HepG2 (cell line): ENCODE results near the gene MEMO1. TPM values are rescaled to one million over a fixed set of nuclear protein-coding genes. Genes with fewer than 3 reads are reported as not detected.

Experiments used
- ATF7 ChIP-seq, 2 experiments: fragments of 450-650 bp in 1 of 2; sonication (generic) in 1 of 2; formaldehyde crosslinking in 1 of 2; IDR thresholded peaks; 2 replicates each; pipeline versions ENCODE4 v1.4.0 to v1.6.1; 2016 to 2020; ENCODE audit warnings: antibody characterized with exemption in 1 of 2, mild to moderate bottlenecking in 1 of 2, missing genetic modification reagents in 1 of 2
- BRCA1 ChIP-seq: sonication (generic); formaldehyde crosslinking; IDR thresholded peaks from 2 replicates; pipeline ENCODE4 v1.4.0; 2020; ENCODE audit warnings: missing genetic modification reagents
- BRD4 ChIP-seq: sonication (generic); formaldehyde crosslinking; IDR thresholded peaks from 2 replicates; pipeline ENCODE4 v1.4.0; 2020; ENCODE audit warnings: missing genetic modification reagents
- HMG20B ChIP-seq: conservative IDR thresholded peaks from 2 replicates; pipeline ENCODE4 v1.6.1; 2016; ENCODE audit warnings: missing genetic modification reagents, missing compliant biosample characterization
- HNRNPUL1 ChIP-seq: fragments of 200-400 bp; formaldehyde crosslinking; IDR thresholded peaks from 2 replicates; pipeline ENCODE4 v1.6.1; 2017; ENCODE audit warnings: low read depth, mild to moderate bottlenecking, low read length, moderate library complexity
- IKZF5 ChIP-seq: IDR thresholded peaks from 2 replicates; pipeline ENCODE4 v1.6.1; 2018; ENCODE audit warnings: missing genetic modification reagents, mild to moderate bottlenecking, missing compliant biosample characterization
- KLF11 ChIP-seq: IDR thresholded peaks from 2 replicates; pipeline ENCODE4 v1.6.1; 2016; ENCODE audit warnings: missing compliant biosample characterization
- KLF15 ChIP-seq: sonication (generic); formaldehyde crosslinking; IDR thresholded peaks from 2 replicates; pipeline ENCODE4 v1.8.1; 2023; ENCODE audit warnings: borderline replicate concordance, mild to moderate bottlenecking, inconsistent platforms, missing genetic modification reagents, mixed read lengths
- MYNN ChIP-seq: sonication (generic); formaldehyde crosslinking; IDR thresholded peaks from 2 replicates; pipeline ENCODE4 v1.4.0; 2020; ENCODE audit warnings: mild to moderate bottlenecking, low read depth, missing genetic modification reagents
- PAF1 ChIP-seq: IDR thresholded peaks from 2 replicates; pipeline ENCODE4 v1.6.1; 2016; ENCODE audit warnings: missing genetic modification reagents, missing compliant biosample characterization
- RFX5 ChIP-seq: IDR thresholded peaks from 2 replicates; pipeline ENCODE4 v1.6.1; 2011; ENCODE audit warnings: low read depth, low read length, improper control_type of control experiment
- XBP1 ChIP-seq: sonication (generic); formaldehyde crosslinking; IDR thresholded peaks from 2 replicates; pipeline ENCODE4 v1.5.0; 2020; ENCODE audit warnings: missing genetic modification reagents
- ZNF142 ChIP-seq: sonication (generic); formaldehyde crosslinking; IDR thresholded peaks from 2 replicates; pipeline ENCODE4 v1.4.0; 2020; ENCODE audit warnings: missing genetic modification reagents
- ZNF24 ChIP-seq: fragments of 450-650 bp; IDR thresholded peaks from 2 replicates; pipeline ENCODE4 v1.6.1; 2017; ENCODE audit warnings: antibody characterized with exemption, mild to moderate bottlenecking
- ZNF274 ChIP-seq: sonication (generic); formaldehyde crosslinking; IDR thresholded peaks from 2 replicates; pipeline ENCODE4 v1.5.1; 2020; ENCODE audit warnings: mild to moderate bottlenecking, missing genetic modification reagents
- ZNF333 ChIP-seq: sonication (generic); formaldehyde crosslinking; IDR thresholded peaks from 2 replicates; pipeline ENCODE4 v1.4.0; 2020; ENCODE audit warnings: mild to moderate bottlenecking, missing genetic modification reagents, borderline replicate concordance
- polyA plus RNA-seq, 8 experiments: library from polyadenylated mRNA; depleted of rRNA in 3 of 8; stranded (reverse) in 7 of 8; unstranded in 1 of 8; fragments of >200 nt; fragmentation: Illumina TruSeq in 4 of 8; extraction: Trizol in 4 of 8; gene quantifications; 2 replicates each; pipeline versions ENCODE4 v1.2.1 to v1.2.3, GENCODE V29; 2011 to 2016; ENCODE audit warnings: low read depth in 4 of 8, missing spikeins in 1 of 8, mixed read lengths in 1 of 8; ENCODE audit not compliant: insufficient read depth in 1 of 8
- total RNA-seq, 5 experiments: library from RNA; depleted of rRNA; stranded (reverse); fragments of >200 nt; fragmentation: Illumina TruSeq; extraction: Trizol; gene quantifications; 2 replicates each; pipeline ENCODE4 v1.2.3, GENCODE V29; 2016; ENCODE audit warnings: low read depth in 1 of 5
- TF ChIP-seq, protein P1 (sequence below): sonication (generic); formaldehyde crosslinking; IDR thresholded peaks from 2 replicates; pipeline ENCODE4 v1.8.0; 2022; ENCODE audit warnings: mild to moderate bottlenecking, missing genetic modification reagents
- TF ChIP-seq, protein P2 (sequence below): sonication (generic); formaldehyde crosslinking; IDR thresholded peaks from 2 replicates; pipeline ENCODE4 v1.4.0; 2020; ENCODE audit warnings: missing genetic modification reagents

The MEMO1 gene
- total and polyA plus RNA-seq, 2 of the 13 experiments (the other 11 are each of a cell fraction or from before 2014, with no cell fraction given), result 69.8 to 81.6 TPM

- TF ChIP-seq ZNF142 (peak; percentile 87; the same call in 1 of the 2 replicates), ZNF274 (peak; percentile 96), BRCA1 (0 out of 2 replicates have a peak, but pooled peaks have one; percentile 92), BRD4 (CRISPR knock-in tag) (peak; percentile 77), HNRNPUL1 (no peak), KLF15 (CRISPR knock-in tag) (peak; percentile 68; the same call in 1 of the 2 replicates), IKZF5 (CRISPR knock-in tag) (peak; percentile 47; the same call in 1 of the 2 replicates), ATF7 (IDR thresholded peaks at IDR 0.05) (no peak), ATF7 (CRISPR knock-in tag; IDR thresholded peaks at IDR 0.05) (peak; percentile 74), PAF1 (CRISPR knock-in tag) (no peak), HMG20B (no peak; the same call in none of the 2 replicates), ZNF24 (no peak), MYNN (CRISPR knock-in tag) (peak; percentile 64; the same call in 1 of the 2 replicates), ZNF333 (CRISPR knock-in tag) (peak; percentile 75; the same call in 1 of the 2 replicates), RFX5 (no peak), KLF11 (CRISPR knock-in tag) (no peak; the same call in 1 of the 2 replicates), XBP1 (CRISPR knock-in tag) (0 out of 2 replicates have a peak, but pooled peaks have one; percentile 79)
- TF ChIP-seq, protein P1, sequence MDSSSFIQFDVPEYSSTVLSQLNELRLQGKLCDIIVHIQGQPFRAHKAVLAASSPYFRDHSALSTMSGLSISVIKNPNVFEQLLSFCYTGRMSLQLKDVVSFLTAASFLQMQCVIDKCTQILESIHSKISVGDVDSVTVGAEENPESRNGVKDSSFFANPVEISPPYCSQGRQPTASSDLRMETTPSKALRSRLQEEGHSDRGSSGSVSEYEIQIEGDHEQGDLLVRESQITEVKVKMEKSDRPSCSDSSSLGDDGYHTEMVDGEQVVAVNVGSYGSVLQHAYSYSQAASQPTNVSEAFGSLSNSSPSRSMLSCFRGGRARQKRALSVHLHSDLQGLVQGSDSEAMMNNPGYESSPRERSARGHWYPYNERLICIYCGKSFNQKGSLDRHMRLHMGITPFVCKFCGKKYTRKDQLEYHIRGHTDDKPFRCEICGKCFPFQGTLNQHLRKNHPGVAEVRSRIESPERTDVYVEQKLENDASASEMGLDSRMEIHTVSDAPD (CRISPR knock-in tag), result no peak
- TF ChIP-seq, protein P2, sequence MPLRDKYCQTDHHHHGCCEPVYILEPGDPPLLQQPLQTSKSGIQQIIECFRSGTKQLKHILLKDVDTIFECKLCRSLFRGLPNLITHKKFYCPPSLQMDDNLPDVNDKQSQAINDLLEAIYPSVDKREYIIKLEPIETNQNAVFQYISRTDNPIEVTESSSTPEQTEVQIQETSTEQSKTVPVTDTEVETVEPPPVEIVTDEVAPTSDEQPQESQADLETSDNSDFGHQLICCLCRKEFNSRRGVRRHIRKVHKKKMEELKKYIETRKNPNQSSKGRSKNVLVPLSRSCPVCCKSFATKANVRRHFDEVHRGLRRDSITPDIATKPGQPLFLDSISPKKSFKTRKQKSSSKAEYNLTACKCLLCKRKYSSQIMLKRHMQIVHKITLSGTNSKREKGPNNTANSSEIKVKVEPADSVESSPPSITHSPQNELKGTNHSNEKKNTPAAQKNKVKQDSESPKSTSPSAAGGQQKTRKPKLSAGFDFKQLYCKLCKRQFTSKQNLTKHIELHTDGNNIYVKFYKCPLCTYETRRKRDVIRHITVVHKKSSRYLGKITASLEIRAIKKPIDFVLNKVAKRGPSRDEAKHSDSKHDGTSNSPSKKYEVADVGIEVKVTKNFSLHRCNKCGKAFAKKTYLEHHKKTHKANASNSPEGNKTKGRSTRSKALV, result peak; percentile 64; the same call in 1 of the 2 replicates
Measured at GRCh38 chr2:32039447-32040219, 28.8 kb upstream of the MEMO1 start, which contains the start of gene DPY30 (continued).
